Measurements from ENCODE around the gene FAF2. TPM values are rescaled to one million over a fixed set of nuclear protein-coding genes. Genes with fewer than 3 reads are reported as not detected.

FAF2 gene
- total RNA-seq, 2 experiments from 2014 or later: 32.4 TPM

GRCh38 chr5:176553260-176554085 is 105.3 kb downstream of the FAF2 start:
- H3K27ac Mint-ChIP-seq: no peak overlapping the region
- POLR2A ChIA-PET: interaction anchor here (0.6 to 2.8 kb wide), 6 partner anchors 11 to 164 kb away, joined by 3 to 22 read pairs (median 5); partner anchors contain the start of gene RNF44
- peaks cover 33% of the 10 kb centered on the region for H3K4me1 Mint-ChIP-seq
- DNase-seq: no peak
- no peak overlapping the region for H3K4me3 Mint-ChIP-seq
- H3K36me3 Mint-ChIP-seq: no peaks in the 10 kb centered on the region
- no peaks in the 10 kb centered on the region for H3K9me3 Mint-ChIP-seq
- ATAC-seq (ENCODE audit: low read depth): no peak
- H3K27me3 Mint-ChIP-seq: no peaks in the 10 kb centered on the region

- H3K4me1 Mint-ChIP-seq: peaks cover 38% of the 10 kb centered on the region
- H3K9me3 Mint-ChIP-seq: peaks cover 3% of the 10 kb centered on the region
- H3K27me3 Mint-ChIP-seq: no peaks in the 10 kb centered on the region
- POLR2A ChIA-PET: no interaction called here
- no peak overlapping the region for H3K4me3 Mint-ChIP-seq
- no peaks in the 10 kb centered on the region for H3K36me3 Mint-ChIP-seq
- no peak overlapping the region for H3K27ac Mint-ChIP-seq
- no peak for DNase-seq
- no peak for ATAC-seq (ENCODE audit: low read depth)
Observed at GRCh38 chr5:176557846-176558245, 109.7 kb downstream of the FAF2 start.

Other genes with a start within 250 kb of the FAF2 start
- gene SIMC1, start 210.0 kb upstream of the FAF2 start, total RNA-seq: 10 to 100 TPM; 31.6 to 33.2 TPM
- 10 to 100 TPM; 70.0 to 72.0 TPM for gene KIAA1191, start 86.6 kb upstream of the FAF2 start, total RNA-seq
- gene ARL10, start 82.9 kb upstream of the FAF2 start, total RNA-seq: 10 to 100 TPM; 10.5 to 12.5 TPM
- gene NOP16, start 59.8 kb upstream of the FAF2 start, total RNA-seq: 10 to 100 TPM; 27.5 to 30.3 TPM
- gene HIGD2A, start 59.6 kb upstream of the FAF2 start, total RNA-seq: 10 to 100 TPM; 97.6 to 97.7 TPM
- 10 to 100 TPM; 52.8 to 53.1 TPM for gene CLTB, start 31.8 kb upstream of the FAF2 start, total RNA-seq
- gene RNF44, start 89.0 kb downstream of the FAF2 start, total RNA-seq: 100 to 1,000 TPM; 162 to 166 TPM
- gene CDHR2, start 101.0 kb downstream of the FAF2 start, total RNA-seq: 1 to 10 TPM; 2.4 to 3.8 TPM
- gene GPRIN1, start 161.8 kb downstream of the FAF2 start, total RNA-seq: 1 to 10 TPM; 1.5 to 1.6 TPM
- gene SNCB, start 182.1 kb downstream of the FAF2 start, total RNA-seq: under 1 TPM in 1 of 2 experiments, not detected in 1; 0.28 TPM
- gene EIF4E1B, start 182.3 kb downstream of the FAF2 start, total RNA-seq: not detected
- gene TSPAN17, start 199.1 kb downstream of the FAF2 start, total RNA-seq: 10 to 100 TPM; 39.6 to 40.7 TPM